ENCODE measurements around the gene RAPGEF3.

RAPGEF3 gene

GRCh38 chr12:47743311-47743860 is 15.3 kb downstream of the RAPGEF3 start:
- no CpG with 5 or more reads among the region's 9 CpGs for WGBS (ENCODE audit: extremely low coverage, insufficient coverage, insufficient read length)

GRCh38 chr12:47742253-47742825 is 16.3 kb downstream of the RAPGEF3 start:
- Histone ChIP-seq H3K36me3 (ENCODE audit: control insufficient read depth in 1 of 2, insufficient read depth in 2 of 2, low read length in 2 of 2) (no peaks in the 10 kb centered on the region), H3K4me1 (ENCODE audit: control insufficient read depth in 1 of 2, insufficient read depth in 2 of 2, low read length in 2 of 2) (no peaks in the 10 kb centered on the region), H3K23ac (ENCODE audit: low read length) (no peak overlapping the region), H4K91ac (ENCODE audit: low read depth, low read length) (no peak overlapping the region), H3K79me1 (ENCODE audit: low read length) (no peaks in the 10 kb centered on the region), H3K4ac (ENCODE audit: low read depth, low read length) (no peak overlapping the region), H3K4me3 (ENCODE audit: low read depth, low read length) (no peak overlapping the region), H4K12ac (ENCODE audit: low read depth, low read length) (no peak overlapping the region), H2BK120ac (ENCODE audit: insufficient read depth, low read length, poor library complexity) (no peak overlapping the region), H2AK5ac (ENCODE audit: low read length) (no peak overlapping the region), H2BK5ac (ENCODE audit: low read depth, low read length, poor library complexity) (no peak overlapping the region), H3K27me3 (ENCODE audit: insufficient read depth, low read length) (no peaks in the 10 kb centered on the region), H3K9me3 (ENCODE audit: insufficient read depth, low read depth, low read length) (peaks cover 4% of the 10 kb centered on the region), H4K8ac (ENCODE audit: low read depth, low read length) (no peak overlapping the region), H2BK12ac (ENCODE audit: low read length) (no peak overlapping the region), H3K18ac (ENCODE audit: low read length) (no peak overlapping the region), H3K79me2 (ENCODE audit: control insufficient read depth, insufficient read depth, low read length, poor library complexity) (no peaks in the 10 kb centered on the region), H3K27ac (ENCODE audit: low read depth, low read length) (no peak overlapping the region), H3K4me2 (ENCODE audit: low read length) (no peak overlapping the region), H2AFZ (ENCODE audit: insufficient read depth, low read length, poor library complexity) (no peak overlapping the region), H3K9ac (ENCODE audit: low read length) (no peak overlapping the region), H3K14ac (ENCODE audit: low read length) (no peak overlapping the region)
- DNase-seq, result peak; percentile 23 to 75
- WGBS (ENCODE audit: extremely low coverage, insufficient coverage, insufficient read length), result no CpG with 5 or more reads among the region's 7 CpGs

More at GRCh38 chr12:47743311-47743860, 15.3 kb downstream of the RAPGEF3 start:
- no peaks in the 10 kb centered on the region for H3K27me3 ChIP-seq (ENCODE audit: insufficient read depth, low read length)
- no peak overlapping the region for H3K23ac ChIP-seq (ENCODE audit: low read length)
- no peak overlapping the region for H4K8ac ChIP-seq (ENCODE audit: low read depth, low read length)
- no peak overlapping the region for H3K4me3 ChIP-seq (ENCODE audit: low read depth, low read length)
- no peak overlapping the region for H3K14ac ChIP-seq (ENCODE audit: low read length)
- DNase-seq, result no peak
- H3K27ac ChIP-seq (ENCODE audit: low read depth, low read length), result no peak overlapping the region
- no peak overlapping the region for H4K12ac ChIP-seq (ENCODE audit: low read depth, low read length)
- no peaks in the 10 kb centered on the region for H3K36me3 ChIP-seq (ENCODE audit: control insufficient read depth in 1 of 2, insufficient read depth in 2 of 2, low read length in 2 of 2)
- H2AFZ ChIP-seq (ENCODE audit: insufficient read depth, low read length, poor library complexity), result no peak overlapping the region
- H3K79me2 ChIP-seq (ENCODE audit: control insufficient read depth, insufficient read depth, low read length, poor library complexity), result no peaks in the 10 kb centered on the region
- H4K91ac ChIP-seq (ENCODE audit: low read depth, low read length), result no peak overlapping the region
- H2BK5ac ChIP-seq (ENCODE audit: low read depth, low read length, poor library complexity), result no peak overlapping the region
- no peak overlapping the region for H2AK5ac ChIP-seq (ENCODE audit: low read length)
- no peak overlapping the region for H2BK120ac ChIP-seq (ENCODE audit: insufficient read depth, low read length, poor library complexity)
- H3K18ac ChIP-seq (ENCODE audit: low read length), result no peak overlapping the region
- H3K4me2 ChIP-seq (ENCODE audit: low read length), result no peak overlapping the region
- H3K9ac ChIP-seq (ENCODE audit: low read length), result no peak overlapping the region
- H2BK12ac ChIP-seq (ENCODE audit: low read length), result no peak overlapping the region
- no peak overlapping the region for H3K4ac ChIP-seq (ENCODE audit: low read depth, low read length)
- H3K79me1 ChIP-seq (ENCODE audit: low read length), result no peaks in the 10 kb centered on the region
- H3K9me3 ChIP-seq (ENCODE audit: insufficient read depth, low read depth, low read length), result peaks cover 4% of the 10 kb centered on the region
- H3K4me1 ChIP-seq (ENCODE audit: control insufficient read depth in 1 of 2, insufficient read depth in 2 of 2, low read length in 2 of 2), result no peaks in the 10 kb centered on the region

GRCh38 chr12:47741340-47741703 is 17.4 kb downstream of the RAPGEF3 start:
- no peak overlapping the region for H4K8ac ChIP-seq (ENCODE audit: low read depth, low read length)
- WGBS (ENCODE audit: extremely low coverage, insufficient coverage, insufficient read length), result no CpG with 5 or more reads among the region's 4 CpGs
- DNase-seq, result no peak
- H4K12ac ChIP-seq (ENCODE audit: low read depth, low read length), result no peak overlapping the region
- no peak overlapping the region for H2BK5ac ChIP-seq (ENCODE audit: low read depth, low read length, poor library complexity)
- no peak overlapping the region for H4K91ac ChIP-seq (ENCODE audit: low read depth, low read length)
- no peak overlapping the region for H3K4ac ChIP-seq (ENCODE audit: low read depth, low read length)
- no peak overlapping the region for H2AK5ac ChIP-seq (ENCODE audit: low read length)
- H3K79me1 ChIP-seq (ENCODE audit: low read length), result no peaks in the 10 kb centered on the region
- H3K27ac ChIP-seq (ENCODE audit: low read depth, low read length), result no peak overlapping the region
- H3K79me2 ChIP-seq (ENCODE audit: control insufficient read depth, insufficient read depth, low read length, poor library complexity), result no peaks in the 10 kb centered on the region
- H3K14ac ChIP-seq (ENCODE audit: low read length), result no peak overlapping the region
- no peak overlapping the region for H2BK12ac ChIP-seq (ENCODE audit: low read length)
- H3K4me1 ChIP-seq (ENCODE audit: control insufficient read depth in 1 of 2, insufficient read depth in 2 of 2, low read length in 2 of 2), result no peaks in the 10 kb centered on the region
- H3K4me3 ChIP-seq (ENCODE audit: low read depth, low read length), result no peak overlapping the region
- no peak overlapping the region for H2BK120ac ChIP-seq (ENCODE audit: insufficient read depth, low read length, poor library complexity)
- H3K9me3 ChIP-seq (ENCODE audit: insufficient read depth, low read depth, low read length), result peaks cover 4% of the 10 kb centered on the region
- no peaks in the 10 kb centered on the region for H3K36me3 ChIP-seq (ENCODE audit: control insufficient read depth in 1 of 2, insufficient read depth in 2 of 2, low read length in 2 of 2)
- no peak overlapping the region for H3K18ac ChIP-seq (ENCODE audit: low read length)
- no peak overlapping the region for H3K23ac ChIP-seq (ENCODE audit: low read length)
- H3K27me3 ChIP-seq (ENCODE audit: insufficient read depth, low read length), result no peaks in the 10 kb centered on the region
- no peak overlapping the region for H3K4me2 ChIP-seq (ENCODE audit: low read length)
- H2AFZ ChIP-seq (ENCODE audit: insufficient read depth, low read length, poor library complexity), result no peak overlapping the region
- no peak overlapping the region for H3K9ac ChIP-seq (ENCODE audit: low read length)

- Histone ChIP-seq H3K23ac (ENCODE audit: low read length) (no peak overlapping the region), H4K12ac (ENCODE audit: low read depth, low read length) (no peak overlapping the region), H3K4me2 (ENCODE audit: low read length) (no peak overlapping the region), H3K4me3 (ENCODE audit: low read depth, low read length) (no peak overlapping the region), H3K79me2 (ENCODE audit: control insufficient read depth, insufficient read depth, low read length, poor library complexity) (no peaks in the 10 kb centered on the region), H3K9ac (ENCODE audit: low read length) (no peak overlapping the region), H2AK5ac (ENCODE audit: low read length) (no peak overlapping the region), H4K91ac (ENCODE audit: low read depth, low read length) (no peak overlapping the region), H3K79me1 (ENCODE audit: low read length) (no peaks in the 10 kb centered on the region), H3K9me3 (ENCODE audit: insufficient read depth, low read depth, low read length) (peaks cover 4% of the 10 kb centered on the region), H2BK5ac (ENCODE audit: low read depth, low read length, poor library complexity) (no peak overlapping the region), H2BK12ac (ENCODE audit: low read length) (no peak overlapping the region), H3K4ac (ENCODE audit: low read depth, low read length) (no peak overlapping the region), H3K27me3 (ENCODE audit: insufficient read depth, low read length) (no peaks in the 10 kb centered on the region), H2AFZ (ENCODE audit: insufficient read depth, low read length, poor library complexity) (peak overlapping the region; percentile 7), H3K36me3 (ENCODE audit: control insufficient read depth in 1 of 2, insufficient read depth in 2 of 2, low read length in 2 of 2) (no peaks in the 10 kb centered on the region), H4K8ac (ENCODE audit: low read depth, low read length) (no peak overlapping the region), H3K27ac (ENCODE audit: low read depth, low read length) (no peak overlapping the region), H3K18ac (ENCODE audit: low read length) (no peak overlapping the region), H3K4me1 (ENCODE audit: control insufficient read depth in 1 of 2, insufficient read depth in 2 of 2, low read length in 2 of 2) (no peaks in the 10 kb centered on the region), H2BK120ac (ENCODE audit: insufficient read depth, low read length, poor library complexity) (no peak overlapping the region), H3K14ac (ENCODE audit: low read length) (no peak overlapping the region)
- DNase-seq, result no peak
- no CpG with 5 or more reads among the region's 21 CpGs for WGBS (ENCODE audit: extremely low coverage, insufficient coverage, insufficient read length)
Measured at GRCh38 chr12:47740606-47741339, 17.9 kb downstream of the RAPGEF3 start.

Data from trophoblast cell (in vitro differentiated cells and primary cell).